ENCODE results near the gene PLEKHM1. TPM values are rescaled to one million over a fixed set of nuclear protein-coding genes. Genes with fewer than 3 reads are reported as not detected.

PLEKHM1 gene
- total and polyA plus RNA-seq, 2 of the 13 experiments (the other 11 are each of a cell fraction or from before 2014, with no cell fraction given) = 7.6 to 13.5 TPM

DNA sequence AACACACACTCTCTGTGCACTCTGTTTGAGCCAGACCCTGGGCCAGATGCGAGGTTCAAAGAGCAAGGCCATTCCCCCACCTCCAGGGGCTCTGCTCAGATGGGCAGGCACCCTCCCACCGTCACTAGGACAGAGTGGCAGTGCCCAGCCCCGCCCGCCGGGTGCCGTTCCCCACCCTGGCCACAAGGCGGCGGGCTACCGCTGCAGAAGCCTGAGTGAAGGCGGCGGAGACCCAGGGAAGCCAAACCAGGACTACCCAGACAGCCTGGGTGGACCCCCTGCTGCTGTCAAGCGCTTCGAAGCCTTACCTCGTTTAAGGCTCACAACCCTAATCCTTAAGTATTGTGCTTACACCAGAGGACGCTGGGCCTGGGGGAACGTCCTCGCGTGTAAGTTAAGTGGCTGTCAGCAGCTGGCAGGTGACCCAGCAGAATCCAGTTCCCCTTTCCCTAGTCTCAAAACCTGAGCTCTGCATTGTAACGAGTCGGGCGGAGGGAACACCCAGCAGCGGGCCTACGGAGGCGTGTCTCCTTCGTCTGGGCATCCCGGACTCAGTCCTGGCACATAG lies 62.4 kb downstream of the PLEKHM1 start (continued):
- TF ChIP-seq KDM2A (CRISPR knock-in tag; IDR thresholded peaks at IDR 0.05; ENCODE audit: borderline replicate concordance, low read depth) (peak; percentile 94), ZNF224 (CRISPR knock-in tag; IDR thresholded peaks at IDR 0.05) (no peak), KDM3A (CRISPR knock-in tag; IDR thresholded peaks at IDR 0.05; ENCODE audit: low read depth) (peak; percentile 74; the same call in 1 of the 2 replicates), XBP1 (CRISPR knock-in tag; IDR thresholded peaks at IDR 0.05) (no peak), TCF7L2 (IDR thresholded peaks at IDR 0.05; ENCODE audit: low read depth, low read length) (no peak), KLF12 (CRISPR knock-in tag; IDR thresholded peaks at IDR 0.05; ENCODE audit: borderline replicate concordance) (no peak), GABPA (IDR thresholded peaks at IDR 0.05; ENCODE audit: low read depth, low read length) (no peak), GABPA (CRISPR knock-in tag; IDR thresholded peaks at IDR 0.05; ENCODE audit: low read depth) (no peak), TOE1 (CRISPR knock-in tag; IDR thresholded peaks at IDR 0.05) (no peak), HMG20A (CRISPR knock-in tag; IDR thresholded peaks at IDR 0.05; ENCODE audit: borderline replicate concordance) (no peak), ARNT2 (CRISPR knock-in tag; IDR thresholded peaks at IDR 0.05; ENCODE audit: low read depth) (peak; percentile 74; the same call in 1 of the 2 replicates), RFX1 (IDR thresholded peaks at IDR 0.05) (no peak), ZNF333 (CRISPR knock-in tag; IDR thresholded peaks at IDR 0.05; ENCODE audit: borderline replicate concordance) (no peak; the same call in 1 of the 2 replicates), KLF6 (CRISPR knock-in tag; IDR thresholded peaks at IDR 0.05) (0 out of 2 replicates have a peak, but pooled peaks have one; percentile 68)
- TF ChIP-seq, protein P1, sequence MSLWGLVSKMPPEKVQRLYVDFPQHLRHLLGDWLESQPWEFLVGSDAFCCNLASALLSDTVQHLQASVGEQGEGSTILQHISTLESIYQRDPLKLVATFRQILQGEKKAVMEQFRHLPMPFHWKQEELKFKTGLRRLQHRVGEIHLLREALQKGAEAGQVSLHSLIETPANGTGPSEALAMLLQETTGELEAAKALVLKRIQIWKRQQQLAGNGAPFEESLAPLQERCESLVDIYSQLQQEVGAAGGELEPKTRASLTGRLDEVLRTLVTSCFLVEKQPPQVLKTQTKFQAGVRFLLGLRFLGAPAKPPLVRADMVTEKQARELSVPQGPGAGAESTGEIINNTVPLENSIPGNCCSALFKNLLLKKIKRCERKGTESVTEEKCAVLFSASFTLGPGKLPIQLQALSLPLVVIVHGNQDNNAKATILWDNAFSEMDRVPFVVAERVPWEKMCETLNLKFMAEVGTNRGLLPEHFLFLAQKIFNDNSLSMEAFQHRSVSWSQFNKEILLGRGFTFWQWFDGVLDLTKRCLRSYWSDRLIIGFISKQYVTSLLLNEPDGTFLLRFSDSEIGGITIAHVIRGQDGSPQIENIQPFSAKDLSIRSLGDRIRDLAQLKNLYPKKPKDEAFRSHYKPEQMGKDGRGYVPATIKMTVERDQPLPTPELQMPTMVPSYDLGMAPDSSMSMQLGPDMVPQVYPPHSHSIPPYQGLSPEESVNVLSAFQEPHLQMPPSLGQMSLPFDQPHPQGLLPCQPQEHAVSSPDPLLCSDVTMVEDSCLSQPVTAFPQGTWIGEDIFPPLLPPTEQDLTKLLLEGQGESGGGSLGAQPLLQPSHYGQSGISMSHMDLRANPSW (CRISPR knock-in tag; IDR thresholded peaks at IDR 0.05; ENCODE audit: borderline replicate concordance) = no peak
- TF ChIP-seq, protein P2, sequence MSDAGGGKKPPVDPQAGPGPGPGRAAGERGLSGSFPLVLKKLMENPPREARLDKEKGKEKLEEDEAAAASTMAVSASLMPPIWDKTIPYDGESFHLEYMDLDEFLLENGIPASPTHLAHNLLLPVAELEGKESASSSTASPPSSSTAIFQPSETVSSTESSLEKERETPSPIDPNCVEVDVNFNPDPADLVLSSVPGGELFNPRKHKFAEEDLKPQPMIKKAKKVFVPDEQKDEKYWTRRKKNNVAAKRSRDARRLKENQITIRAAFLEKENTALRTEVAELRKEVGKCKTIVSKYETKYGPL (CRISPR knock-in tag; IDR thresholded peaks at IDR 0.05) = no peak
- TF ChIP-seq, protein P3, sequence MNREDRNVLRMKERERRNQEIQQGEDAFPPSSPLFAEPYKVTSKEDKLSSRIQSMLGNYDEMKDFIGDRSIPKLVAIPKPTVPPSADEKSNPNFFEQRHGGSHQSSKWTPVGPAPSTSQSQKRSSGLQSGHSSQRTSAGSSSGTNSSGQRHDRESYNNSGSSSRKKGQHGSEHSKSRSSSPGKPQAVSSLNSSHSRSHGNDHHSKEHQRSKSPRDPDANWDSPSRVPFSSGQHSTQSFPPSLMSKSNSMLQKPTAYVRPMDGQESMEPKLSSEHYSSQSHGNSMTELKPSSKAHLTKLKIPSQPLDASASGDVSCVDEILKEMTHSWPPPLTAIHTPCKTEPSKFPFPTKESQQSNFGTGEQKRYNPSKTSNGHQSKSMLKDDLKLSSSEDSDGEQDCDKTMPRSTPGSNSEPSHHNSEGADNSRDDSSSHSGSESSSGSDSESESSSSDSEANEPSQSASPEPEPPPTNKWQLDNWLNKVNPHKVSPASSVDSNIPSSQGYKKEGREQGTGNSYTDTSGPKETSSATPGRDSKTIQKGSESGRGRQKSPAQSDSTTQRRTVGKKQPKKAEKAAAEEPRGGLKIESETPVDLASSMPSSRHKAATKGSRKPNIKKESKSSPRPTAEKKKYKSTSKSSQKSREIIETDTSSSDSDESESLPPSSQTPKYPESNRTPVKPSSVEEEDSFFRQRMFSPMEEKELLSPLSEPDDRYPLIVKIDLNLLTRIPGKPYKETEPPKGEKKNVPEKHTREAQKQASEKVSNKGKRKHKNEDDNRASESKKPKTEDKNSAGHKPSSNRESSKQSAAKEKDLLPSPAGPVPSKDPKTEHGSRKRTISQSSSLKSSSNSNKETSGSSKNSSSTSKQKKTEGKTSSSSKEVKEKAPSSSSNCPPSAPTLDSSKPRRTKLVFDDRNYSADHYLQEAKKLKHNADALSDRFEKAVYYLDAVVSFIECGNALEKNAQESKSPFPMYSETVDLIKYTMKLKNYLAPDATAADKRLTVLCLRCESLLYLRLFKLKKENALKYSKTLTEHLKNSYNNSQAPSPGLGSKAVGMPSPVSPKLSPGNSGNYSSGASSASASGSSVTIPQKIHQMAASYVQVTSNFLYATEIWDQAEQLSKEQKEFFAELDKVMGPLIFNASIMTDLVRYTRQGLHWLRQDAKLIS (CRISPR knock-in tag; IDR thresholded peaks at IDR 0.05) = no peak
- TF ChIP-seq, protein P4, sequence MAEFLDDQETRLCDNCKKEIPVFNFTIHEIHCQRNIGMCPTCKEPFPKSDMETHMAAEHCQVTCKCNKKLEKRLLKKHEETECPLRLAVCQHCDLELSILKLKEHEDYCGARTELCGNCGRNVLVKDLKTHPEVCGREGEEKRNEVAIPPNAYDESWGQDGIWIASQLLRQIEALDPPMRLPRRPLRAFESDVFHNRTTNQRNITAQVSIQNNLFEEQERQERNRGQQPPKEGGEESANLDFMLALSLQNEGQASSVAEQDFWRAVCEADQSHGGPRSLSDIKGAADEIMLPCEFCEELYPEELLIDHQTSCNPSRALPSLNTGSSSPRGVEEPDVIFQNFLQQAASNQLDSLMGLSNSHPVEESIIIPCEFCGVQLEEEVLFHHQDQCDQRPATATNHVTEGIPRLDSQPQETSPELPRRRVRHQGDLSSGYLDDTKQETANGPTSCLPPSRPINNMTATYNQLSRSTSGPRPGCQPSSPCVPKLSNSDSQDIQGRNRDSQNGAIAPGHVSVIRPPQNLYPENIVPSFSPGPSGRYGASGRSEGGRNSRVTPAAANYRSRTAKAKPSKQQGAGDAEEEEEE (CRISPR knock-in tag; IDR thresholded peaks at IDR 0.05; ENCODE audit: borderline replicate concordance) = no peak
- TF ChIP-seq, protein P5, sequence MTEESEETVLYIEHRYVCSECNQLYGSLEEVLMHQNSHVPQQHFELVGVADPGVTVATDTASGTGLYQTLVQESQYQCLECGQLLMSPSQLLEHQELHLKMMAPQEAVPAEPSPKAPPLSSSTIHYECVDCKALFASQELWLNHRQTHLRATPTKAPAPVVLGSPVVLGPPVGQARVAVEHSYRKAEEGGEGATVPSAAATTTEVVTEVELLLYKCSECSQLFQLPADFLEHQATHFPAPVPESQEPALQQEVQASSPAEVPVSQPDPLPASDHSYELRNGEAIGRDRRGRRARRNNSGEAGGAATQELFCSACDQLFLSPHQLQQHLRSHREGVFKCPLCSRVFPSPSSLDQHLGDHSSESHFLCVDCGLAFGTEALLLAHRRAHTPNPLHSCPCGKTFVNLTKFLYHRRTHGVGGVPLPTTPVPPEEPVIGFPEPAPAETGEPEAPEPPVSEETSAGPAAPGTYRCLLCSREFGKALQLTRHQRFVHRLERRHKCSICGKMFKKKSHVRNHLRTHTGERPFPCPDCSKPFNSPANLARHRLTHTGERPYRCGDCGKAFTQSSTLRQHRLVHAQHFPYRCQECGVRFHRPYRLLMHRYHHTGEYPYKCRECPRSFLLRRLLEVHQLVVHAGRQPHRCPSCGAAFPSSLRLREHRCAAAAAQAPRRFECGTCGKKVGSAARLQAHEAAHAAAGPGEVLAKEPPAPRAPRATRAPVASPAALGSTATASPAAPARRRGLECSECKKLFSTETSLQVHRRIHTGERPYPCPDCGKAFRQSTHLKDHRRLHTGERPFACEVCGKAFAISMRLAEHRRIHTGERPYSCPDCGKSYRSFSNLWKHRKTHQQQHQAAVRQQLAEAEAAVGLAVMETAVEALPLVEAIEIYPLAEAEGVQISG (CRISPR knock-in tag; IDR thresholded peaks at IDR 0.05) = peak; percentile 73; the same call in 1 of the 2 replicates
